Panc1 (cell line): ENCODE data around the gene DYNC2I2.

Experiments used
- POLR2AphosphoS5 ChIP-seq: IDR thresholded peaks from 2 replicates; pipeline ENCODE4 v1.6.1; 2012; ENCODE audit warnings: mild to moderate bottlenecking, low read depth, low read length, moderate library complexity
- TF ChIP-seq, protein P1 (sequence below), 2 experiments: IDR thresholded peaks; 2 replicates each; pipeline ENCODE4 v1.6.1; 2011 to 2012; ENCODE audit warnings: low read depth in 2 of 2, control low read depth in 1 of 2, low read length in 1 of 2, mild to moderate bottlenecking in 1 of 2, moderate library complexity in 1 of 2; ENCODE audit not compliant: insufficient read depth in 1 of 2
- TF ChIP-seq, protein P2 (sequence below): fragments of 450-650 bp; IDR thresholded peaks from 2 replicates; pipeline ENCODE4 v1.5.1; 2017; ENCODE audit warnings: mild to moderate bottlenecking

DNA sequence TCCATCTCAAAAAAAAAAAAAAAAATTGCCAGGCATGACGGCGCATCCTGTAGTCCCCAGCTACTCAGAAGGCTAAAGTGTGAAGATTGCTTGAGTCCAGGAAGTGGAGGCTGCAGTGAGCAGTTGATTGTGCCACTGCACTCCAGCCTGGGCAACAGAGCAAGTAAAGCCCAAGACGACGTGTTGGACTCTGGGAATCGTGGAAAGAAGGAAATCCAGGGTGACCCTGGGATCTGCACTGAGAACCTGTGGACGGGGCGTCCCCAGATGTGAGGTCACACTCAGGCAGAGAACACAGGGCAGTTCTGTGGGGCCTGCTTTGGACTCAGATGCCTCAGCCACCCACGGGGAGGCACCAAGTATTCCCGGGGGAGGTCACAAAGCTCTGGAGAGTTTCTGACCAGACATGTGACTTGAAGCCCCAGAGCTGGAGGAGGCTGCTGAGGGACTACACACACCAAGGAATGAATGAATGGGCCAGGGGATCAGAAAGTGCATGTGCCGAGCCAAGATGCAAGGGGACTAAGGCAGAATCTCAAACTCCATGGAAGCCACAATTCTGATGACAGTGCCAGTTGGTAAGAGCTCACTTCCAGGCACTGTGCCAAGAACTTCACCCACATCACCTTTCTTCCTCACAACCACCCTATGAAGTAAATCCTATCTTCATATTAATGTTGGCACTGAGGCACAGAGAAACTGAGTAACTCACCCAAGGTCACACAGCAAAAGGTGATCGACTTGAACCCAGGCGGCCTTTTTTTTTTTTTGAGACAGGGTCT, 12.9 kb downstream of the DYNC2I2 start:
- TF ChIP-seq, protein P1, sequence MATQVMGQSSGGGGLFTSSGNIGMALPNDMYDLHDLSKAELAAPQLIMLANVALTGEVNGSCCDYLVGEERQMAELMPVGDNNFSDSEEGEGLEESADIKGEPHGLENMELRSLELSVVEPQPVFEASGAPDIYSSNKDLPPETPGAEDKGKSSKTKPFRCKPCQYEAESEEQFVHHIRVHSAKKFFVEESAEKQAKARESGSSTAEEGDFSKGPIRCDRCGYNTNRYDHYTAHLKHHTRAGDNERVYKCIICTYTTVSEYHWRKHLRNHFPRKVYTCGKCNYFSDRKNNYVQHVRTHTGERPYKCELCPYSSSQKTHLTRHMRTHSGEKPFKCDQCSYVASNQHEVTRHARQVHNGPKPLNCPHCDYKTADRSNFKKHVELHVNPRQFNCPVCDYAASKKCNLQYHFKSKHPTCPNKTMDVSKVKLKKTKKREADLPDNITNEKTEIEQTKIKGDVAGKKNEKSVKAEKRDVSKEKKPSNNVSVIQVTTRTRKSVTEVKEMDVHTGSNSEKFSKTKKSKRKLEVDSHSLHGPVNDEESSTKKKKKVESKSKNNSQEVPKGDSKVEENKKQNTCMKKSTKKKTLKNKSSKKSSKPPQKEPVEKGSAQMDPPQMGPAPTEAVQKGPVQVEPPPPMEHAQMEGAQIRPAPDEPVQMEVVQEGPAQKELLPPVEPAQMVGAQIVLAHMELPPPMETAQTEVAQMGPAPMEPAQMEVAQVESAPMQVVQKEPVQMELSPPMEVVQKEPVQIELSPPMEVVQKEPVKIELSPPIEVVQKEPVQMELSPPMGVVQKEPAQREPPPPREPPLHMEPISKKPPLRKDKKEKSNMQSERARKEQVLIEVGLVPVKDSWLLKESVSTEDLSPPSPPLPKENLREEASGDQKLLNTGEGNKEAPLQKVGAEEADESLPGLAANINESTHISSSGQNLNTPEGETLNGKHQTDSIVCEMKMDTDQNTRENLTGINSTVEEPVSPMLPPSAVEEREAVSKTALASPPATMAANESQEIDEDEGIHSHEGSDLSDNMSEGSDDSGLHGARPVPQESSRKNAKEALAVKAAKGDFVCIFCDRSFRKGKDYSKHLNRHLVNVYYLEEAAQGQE (IDR thresholded peaks at IDR 0.05; ENCODE audit: insufficient read depth in 1 of 2, low read depth in 2 of 2, low read length in 1 of 2), result no peak
- TF ChIP-seq, protein P2, sequence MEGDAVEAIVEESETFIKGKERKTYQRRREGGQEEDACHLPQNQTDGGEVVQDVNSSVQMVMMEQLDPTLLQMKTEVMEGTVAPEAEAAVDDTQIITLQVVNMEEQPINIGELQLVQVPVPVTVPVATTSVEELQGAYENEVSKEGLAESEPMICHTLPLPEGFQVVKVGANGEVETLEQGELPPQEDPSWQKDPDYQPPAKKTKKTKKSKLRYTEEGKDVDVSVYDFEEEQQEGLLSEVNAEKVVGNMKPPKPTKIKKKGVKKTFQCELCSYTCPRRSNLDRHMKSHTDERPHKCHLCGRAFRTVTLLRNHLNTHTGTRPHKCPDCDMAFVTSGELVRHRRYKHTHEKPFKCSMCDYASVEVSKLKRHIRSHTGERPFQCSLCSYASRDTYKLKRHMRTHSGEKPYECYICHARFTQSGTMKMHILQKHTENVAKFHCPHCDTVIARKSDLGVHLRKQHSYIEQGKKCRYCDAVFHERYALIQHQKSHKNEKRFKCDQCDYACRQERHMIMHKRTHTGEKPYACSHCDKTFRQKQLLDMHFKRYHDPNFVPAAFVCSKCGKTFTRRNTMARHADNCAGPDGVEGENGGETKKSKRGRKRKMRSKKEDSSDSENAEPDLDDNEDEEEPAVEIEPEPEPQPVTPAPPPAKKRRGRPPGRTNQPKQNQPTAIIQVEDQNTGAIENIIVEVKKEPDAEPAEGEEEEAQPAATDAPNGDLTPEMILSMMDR, result no peak
- no peak for TF ChIP-seq POLR2AphosphoS5
